ENCODE results near the gene CTLA4.
A peak's percentile ranks its signal among the peaks of the same experiment; 100 is the strongest.

Gene CTLA4

DNA sequence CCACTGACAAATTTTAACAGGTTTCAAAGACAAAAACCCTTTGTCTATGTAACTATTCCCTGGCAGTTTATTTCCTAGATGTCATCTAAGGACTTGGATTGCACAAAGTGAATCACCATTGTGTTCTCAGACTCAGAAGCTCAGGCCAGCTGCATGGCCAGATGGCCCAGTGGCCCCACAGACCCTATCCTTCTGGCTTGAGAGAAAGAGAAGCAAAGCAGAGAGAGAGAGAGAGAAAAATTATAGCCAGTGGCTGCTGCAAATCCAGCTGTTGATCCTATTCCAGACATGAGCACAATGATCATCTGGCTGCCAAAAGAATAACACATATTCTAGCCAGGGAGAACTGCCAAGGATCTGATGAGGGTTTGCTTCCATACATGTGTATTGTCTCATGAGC is 25.8 kb downstream of the CTLA4 start:
- no peak for DNase-seq

DNA sequence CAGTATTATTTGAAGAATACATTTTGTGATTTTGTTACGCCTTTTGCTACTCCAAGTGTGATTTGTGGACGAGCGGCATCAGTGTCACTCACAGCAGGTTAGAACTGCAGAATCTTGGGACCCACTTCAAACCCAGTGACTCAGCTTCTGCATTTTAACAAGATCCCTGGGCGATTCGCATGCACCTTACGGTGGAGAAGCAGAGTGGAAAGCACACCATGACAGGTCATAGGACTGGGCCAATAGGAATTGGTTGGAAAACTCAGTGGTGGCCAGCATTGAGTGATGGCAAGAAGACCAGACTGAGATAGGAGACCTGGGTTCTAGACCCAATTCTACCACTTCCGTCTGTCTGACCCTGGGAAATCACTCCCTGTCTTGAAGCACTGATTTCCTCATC is 26.3 kb downstream of the CTLA4 start:
- no peak for DNase-seq

DNA sequence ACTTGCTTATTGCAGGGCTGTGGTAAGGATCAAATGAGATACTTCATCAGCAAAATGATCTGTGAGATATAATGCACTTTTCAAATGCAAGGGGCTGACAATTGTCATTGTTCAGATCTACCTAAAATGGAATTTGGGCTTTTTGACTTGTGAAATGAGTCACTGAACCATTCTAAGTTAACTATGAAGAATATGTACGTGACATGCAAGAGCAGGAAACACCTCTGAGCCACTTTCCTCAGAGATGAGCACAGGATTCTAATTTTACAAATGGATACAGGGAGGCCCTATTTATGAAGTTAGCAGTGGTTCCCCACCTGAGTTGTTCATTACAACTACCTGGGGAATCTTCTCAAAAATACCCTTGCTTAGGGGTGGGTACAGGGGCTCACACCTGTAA is 26.7 kb downstream of the CTLA4 start:
- no peak for DNase-seq

DNA sequence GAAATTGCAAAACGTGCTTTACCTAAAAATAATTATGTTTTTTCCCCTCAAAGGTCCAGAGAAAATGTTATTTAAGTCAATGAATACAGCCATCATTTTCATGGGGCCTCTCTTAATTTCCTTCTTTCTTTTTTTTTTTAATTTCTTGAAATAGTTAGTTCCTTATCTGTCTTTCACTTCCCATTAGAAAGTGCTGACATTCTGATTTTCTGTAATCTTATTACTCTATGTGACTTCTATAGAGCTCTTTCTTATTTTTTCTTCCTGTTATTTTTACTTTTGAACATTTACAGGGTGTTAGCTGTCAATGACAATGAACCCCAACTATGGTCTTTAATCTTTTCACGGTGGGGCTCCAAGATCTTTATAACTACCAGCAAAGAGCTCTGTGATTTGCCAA is 30.0 kb downstream of the CTLA4 start:
- no peak for DNase-seq

DNA sequence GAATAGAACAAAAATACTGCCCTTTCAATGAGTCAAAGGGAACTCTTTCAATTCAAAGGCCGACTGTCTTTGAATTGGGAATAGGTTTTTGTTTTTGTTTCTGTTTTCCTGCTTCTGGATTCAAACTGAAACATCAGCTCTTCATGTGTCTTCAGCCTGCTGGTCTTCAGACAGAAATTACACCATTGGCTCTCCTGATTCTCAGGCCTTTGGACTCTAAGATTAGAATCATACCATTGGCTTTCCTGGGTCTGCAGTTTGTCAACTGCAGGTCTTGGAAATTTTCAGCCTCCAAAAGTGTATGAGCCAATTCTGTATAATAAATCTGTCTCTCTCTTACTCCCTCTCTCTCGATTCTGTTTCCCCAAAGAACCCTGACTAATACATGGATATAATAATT is 31.1 kb downstream of the CTLA4 start:
- DNase-seq: no peak

DNA sequence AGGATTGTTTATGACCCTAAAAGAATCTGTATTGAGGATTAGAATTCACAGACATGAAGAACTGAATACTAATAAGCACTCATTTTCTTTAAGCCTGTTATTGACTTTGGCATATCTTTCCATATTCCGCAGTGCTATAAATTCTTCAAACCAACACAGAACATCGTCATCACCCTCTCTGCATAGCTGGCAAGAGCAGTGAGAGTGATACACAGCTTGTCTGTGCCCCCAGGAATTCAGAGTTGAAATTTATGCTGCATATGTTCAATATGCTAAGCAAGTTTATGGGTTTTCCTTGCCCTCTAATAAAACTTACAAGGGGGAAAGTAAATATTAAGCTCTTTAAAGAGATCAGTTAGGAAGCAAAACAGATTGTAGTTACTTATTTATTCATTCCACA is 32.7 kb downstream of the CTLA4 start:
- no peak for DNase-seq

DNA sequence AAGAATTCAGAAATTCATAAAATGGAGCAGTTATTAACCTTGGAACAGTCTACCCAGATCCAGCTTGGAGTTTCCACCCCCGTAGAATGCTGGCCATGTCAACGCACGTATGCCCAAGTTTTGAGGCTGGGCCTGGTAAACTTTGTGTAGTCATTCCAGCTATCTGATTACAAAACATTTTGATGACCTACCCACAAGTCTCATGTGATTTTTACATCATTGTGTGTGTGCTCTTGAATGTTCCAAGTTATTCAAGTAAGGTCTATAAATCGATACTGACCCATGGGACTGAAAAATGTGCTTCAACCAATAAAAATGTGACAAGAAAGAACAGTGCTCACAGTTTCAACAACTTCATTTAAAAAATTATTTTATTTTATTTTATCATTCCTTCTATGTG is 36.5 kb downstream of the CTLA4 start:
- no peak for DNase-seq

DNA sequence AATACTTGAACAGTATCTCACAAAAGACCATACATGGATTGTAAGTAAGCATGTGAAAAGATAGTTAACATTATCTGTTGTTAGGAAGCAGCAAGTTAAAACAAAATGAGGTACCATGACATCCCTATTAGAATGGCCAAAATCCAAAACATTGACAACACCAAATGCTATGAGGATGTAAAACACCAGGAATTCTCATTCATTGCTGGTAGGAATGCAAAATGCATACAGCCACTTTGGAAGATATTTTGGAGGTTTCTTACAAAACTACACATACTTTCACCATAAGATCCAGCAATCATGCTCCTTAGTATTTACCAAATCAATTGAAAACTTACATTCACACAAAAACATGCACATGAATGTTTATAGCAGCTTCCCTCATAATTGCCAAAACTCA is 38.1 kb downstream of the CTLA4 start:
- no peak for DNase-seq

DNA sequence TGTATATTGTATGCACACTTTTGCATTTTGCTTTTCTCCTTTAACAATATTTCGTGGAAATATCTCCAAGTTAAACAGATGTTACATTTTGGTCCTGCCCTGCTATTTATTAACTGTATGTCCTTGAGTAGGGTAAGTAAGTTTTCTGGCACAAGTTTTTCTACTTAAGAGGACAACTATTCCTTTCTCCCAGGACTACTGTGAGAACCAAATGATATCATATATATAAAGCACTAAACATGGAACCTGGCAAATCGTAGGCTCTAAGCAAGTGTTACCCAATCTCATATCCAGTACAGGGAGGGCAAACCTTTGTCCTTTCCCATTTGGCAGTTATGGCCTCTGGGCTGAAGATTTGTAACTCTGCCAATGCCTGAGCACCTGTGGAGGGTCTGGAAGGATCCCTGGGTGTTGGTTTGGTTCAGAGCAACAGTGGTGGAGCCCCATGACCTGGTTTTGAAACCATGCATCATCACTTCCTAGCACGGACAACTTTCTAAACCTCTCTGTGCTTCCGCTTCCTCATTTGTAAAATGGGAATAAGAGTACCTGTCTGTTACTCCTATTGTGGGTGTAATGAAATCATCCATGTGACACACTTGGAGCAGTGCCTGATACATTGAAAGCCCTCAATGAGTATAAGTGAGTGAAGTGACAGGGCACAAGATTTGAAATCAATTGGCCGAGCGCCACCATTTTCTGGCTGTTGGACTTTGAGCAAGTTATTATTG is 40.7 kb downstream of the CTLA4 start:
- DNase-seq: no peak

DNA sequence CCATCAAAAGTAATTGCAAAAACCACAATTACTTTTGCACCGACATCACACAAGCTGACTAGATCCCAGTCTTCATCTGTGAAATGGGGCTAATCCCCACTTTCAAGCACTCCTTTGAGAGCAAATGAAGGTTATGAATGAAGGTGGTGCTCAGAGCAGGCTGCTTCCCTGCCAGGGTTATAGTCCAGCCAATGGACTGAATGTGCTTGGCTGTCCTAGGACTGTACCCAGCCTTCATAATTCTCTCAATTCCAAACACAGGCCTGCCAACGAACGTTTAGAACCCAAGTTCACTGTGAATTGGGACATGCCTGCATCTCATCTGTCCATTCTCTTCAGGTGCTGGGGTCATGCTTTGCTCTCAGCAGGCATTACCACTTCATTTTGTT is 41.2 kb downstream of the CTLA4 start:
- no peak for DNase-seq

DNA sequence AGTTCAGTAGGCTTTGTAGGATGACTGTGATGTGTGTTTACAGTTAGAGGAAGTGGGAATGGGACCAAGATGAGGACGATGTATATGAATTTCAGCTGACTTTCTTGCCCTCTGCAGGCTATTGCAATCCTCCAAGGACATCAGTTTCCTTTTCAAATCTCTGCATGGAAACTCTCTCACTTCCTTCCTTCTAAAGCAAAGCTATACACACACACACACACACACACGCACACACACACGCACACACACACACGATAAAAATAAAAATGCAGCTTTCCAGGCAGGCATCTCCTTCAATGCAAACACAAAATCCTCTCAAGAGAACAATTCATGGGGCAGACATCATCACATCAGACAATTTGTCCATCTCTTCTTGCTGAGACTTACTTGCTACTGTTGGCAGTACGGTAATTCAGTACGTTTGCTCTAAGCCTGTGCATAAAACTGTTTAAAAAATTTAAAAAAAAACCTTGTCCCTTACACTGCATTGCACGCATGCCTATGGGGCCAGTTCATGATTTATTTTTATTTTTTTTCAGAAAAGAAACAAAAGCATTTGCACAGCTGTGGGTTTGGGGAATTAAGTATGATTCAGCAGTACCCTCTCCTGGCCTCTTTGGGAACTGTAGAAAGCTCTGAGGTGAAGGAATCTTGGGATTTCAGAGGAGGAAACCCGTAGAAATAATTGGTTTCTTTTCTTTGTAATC is 41.8 kb downstream of the CTLA4 start:
- peak; percentile 7 for DNase-seq

DNA sequence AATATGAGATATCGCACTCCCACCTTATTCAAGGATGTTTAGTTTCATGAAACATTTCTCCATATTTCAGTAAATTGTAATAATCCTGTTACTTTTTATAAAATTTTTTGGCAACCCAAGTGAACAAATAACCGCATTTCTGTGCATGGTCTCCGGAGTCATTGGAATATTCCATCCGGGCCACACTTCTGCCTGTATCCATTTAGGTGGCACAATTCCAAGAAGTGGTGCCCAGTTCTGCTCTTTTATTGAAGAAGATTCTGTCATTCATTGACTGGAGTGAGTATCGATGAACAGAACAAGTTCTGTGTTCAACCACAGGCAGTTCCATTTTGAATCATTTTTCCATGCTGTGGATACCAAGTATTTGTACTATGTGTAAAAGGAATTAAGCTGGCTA is 42.4 kb downstream of the CTLA4 start:
- no peak for DNase-seq

DNA sequence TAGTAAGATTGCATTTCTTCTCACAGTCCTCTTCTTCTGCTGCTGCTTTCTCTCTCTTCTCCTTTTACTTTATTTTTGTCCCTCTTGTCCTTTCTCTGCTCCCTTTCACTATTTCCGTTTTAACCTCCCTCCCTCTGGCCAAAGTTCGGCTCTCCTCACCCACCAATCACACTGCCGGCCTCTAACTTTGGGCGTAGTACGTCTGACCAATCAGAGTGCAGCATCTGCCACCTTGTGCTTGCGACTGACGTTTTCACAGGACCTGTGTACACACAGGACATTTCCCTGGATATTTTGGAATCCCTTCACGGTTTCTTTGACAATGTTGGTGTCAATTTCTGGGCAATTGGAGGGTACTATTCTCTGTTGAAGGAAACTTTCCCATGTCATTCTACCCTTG is 46.4 kb downstream of the CTLA4 start:
- DNase-seq: no peak

DNA sequence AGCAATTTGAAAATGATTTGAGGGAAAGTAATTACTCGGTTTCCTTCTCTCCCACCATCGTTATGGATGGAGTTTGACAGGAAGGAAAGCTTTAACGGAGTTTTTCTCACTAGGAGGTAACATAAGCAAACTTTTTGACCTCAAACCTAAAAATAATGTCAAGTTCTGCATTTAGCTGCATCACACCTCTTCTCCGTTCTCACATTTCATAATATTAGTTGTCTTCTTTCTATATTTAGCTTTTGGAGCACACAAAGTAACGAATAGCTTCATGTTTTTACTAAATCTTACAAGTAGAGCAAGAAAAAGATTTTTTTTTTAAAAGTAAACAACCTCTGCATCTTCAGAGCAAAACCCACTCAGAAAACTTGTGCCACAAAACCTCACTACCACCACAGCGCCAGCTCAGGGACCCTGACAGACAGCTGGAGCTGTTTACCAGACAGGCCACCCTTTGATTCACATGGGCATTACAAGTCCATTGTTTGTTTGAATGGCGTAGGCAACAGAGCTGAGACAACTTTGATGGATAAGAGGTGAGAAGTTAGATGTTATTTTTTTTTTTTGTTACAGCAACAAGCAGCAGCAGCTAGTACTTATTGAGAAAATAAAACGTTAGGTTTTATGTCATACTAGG is 47.1 kb downstream of the CTLA4 start:
- no peak for DNase-seq

DNA sequence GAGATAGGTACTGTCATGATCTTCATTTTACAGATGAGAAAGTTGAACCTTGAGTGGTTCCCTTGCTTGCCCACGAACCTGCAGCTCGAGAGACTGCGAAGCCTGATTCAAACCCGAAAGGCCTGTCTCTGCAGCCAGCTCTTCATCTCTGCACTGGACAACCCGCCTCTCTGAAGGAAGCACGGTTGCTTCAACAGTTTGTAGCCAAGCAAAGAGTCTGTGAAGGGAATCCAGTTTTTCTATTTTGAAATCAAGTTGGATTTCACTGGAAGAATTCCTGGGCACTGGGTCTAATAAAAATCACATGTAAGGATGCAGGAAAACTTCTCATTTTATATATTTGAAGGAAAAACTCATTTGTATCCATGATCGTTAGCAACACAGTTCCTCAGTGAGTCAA is 47.7 kb downstream of the CTLA4 start:
- DNase-seq: no peak

DNA sequence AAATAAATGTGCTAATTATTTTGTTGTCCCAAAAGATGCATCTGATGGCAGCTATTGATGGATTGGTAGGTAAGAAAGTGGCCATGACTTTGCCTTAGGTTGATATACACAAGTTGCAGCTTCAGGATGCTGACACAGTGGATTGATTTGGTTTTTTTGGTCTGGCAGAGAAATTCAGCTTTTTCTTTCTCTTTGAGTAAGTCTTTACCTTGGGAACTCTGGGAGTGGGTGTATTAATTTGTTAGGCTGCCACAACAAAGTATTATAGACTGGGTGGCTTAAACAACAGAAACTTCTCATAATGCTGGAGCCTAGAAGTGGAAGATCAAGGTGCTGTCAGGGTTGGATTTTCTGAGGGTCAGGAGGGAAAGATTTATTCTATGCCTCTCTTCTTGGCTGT is 49.2 kb downstream of the CTLA4 start:
- no peak for DNase-seq

DNA sequence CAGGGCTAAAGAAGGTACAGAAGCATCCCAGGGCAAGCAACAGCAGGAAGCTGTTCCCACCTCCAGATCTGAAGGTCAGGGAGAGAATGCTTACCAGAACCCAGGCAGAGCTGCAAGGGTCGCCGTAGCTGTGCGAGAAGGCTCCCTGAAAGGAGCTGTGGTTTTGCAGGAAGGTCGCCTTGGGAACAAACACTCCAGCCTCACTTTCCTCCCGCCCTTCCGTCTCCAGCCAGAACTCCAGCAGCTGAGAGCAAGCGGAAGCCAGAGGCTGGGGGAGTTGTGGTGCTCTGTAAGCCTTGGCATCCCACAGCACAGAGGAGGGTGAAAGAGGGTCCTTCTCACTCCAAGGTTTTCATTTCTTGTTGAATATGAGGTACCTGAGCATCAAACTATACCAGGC is 50.7 kb downstream of the CTLA4 start:
- DNase-seq: no peak

DNA sequence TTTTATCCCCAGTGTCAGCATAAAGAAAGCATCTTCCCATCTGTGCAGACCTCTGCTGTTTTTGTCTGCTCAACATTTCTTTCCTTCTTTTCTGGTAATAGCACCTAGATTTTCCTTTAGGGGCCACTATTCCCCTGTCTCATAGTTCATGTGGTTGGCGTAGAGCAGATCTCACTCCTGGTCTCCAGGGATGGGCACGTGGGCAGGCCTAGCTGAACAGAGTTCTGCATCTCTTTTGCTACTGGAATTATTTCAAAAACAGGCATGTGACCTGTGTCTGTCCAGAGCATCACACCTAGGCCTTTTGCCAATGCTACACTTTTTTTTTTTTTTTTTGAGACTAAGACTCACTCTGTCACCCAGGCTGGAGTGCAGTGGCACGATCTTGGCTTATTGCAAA is 51.3 kb downstream of the CTLA4 start:
- no peak for DNase-seq

All from COR-L47 (cell line).